ENCODE results near the gene ARHGAP15.

Gene ARHGAP15

GRCh38 chr2:143577489-143577888 is 448.3 kb downstream of the ARHGAP15 start:
- H4K12ac ChIP-seq (ENCODE audit: low read depth, low read length) = no peak overlapping the region
- H3K36me3 ChIP-seq (ENCODE audit: control insufficient read depth in 1 of 2, insufficient read depth in 2 of 2, low read length in 2 of 2) = no peaks in the 10 kb centered on the region
- no peak overlapping the region for H3K9ac ChIP-seq (ENCODE audit: low read length)
- H3K27ac ChIP-seq (ENCODE audit: low read depth, low read length) = no peak overlapping the region
- no peak overlapping the region for H2AK5ac ChIP-seq (ENCODE audit: low read length)
- no peak overlapping the region for H4K91ac ChIP-seq (ENCODE audit: low read depth, low read length)
- H2AFZ ChIP-seq (ENCODE audit: insufficient read depth, low read length, poor library complexity) = no peak overlapping the region
- H2BK12ac ChIP-seq (ENCODE audit: low read length) = no peak overlapping the region
- H3K23ac ChIP-seq (ENCODE audit: low read length) = no peak overlapping the region
- H3K9me3 ChIP-seq (ENCODE audit: insufficient read depth, low read depth, low read length) = no peaks in the 10 kb centered on the region
- no peaks in the 10 kb centered on the region for H3K79me2 ChIP-seq (ENCODE audit: control insufficient read depth, insufficient read depth, low read length, poor library complexity)
- H3K18ac ChIP-seq (ENCODE audit: low read length) = no peak overlapping the region
- no peak overlapping the region for H3K4me2 ChIP-seq (ENCODE audit: low read length)
- no peak for DNase-seq
- no peak overlapping the region for H3K4me3 ChIP-seq (ENCODE audit: low read depth, low read length)
- H2BK5ac ChIP-seq (ENCODE audit: low read depth, low read length, poor library complexity) = no peak overlapping the region
- H3K4me1 ChIP-seq (ENCODE audit: control insufficient read depth in 1 of 2, insufficient read depth in 2 of 2, low read length in 2 of 2) = no peaks in the 10 kb centered on the region
- no peak overlapping the region for H4K8ac ChIP-seq (ENCODE audit: low read depth, low read length)
- H3K4ac ChIP-seq (ENCODE audit: low read depth, low read length) = no peak overlapping the region
- H3K79me1 ChIP-seq (ENCODE audit: low read length) = no peaks in the 10 kb centered on the region
- no CpG with 5 or more reads among the region's 2 CpGs for WGBS (ENCODE audit: extremely low coverage, insufficient coverage, insufficient read length)
- H3K14ac ChIP-seq (ENCODE audit: low read length) = no peak overlapping the region
- H3K27me3 ChIP-seq (ENCODE audit: insufficient read depth, low read length) = no peaks in the 10 kb centered on the region
- H2BK120ac ChIP-seq (ENCODE audit: insufficient read depth, low read length, poor library complexity) = no peak overlapping the region

GRCh38 chr2:143579456-143579855 is 450.2 kb downstream of the ARHGAP15 start:
- Histone ChIP-seq H3K9me3 (ENCODE audit: insufficient read depth, low read depth, low read length) (no peaks in the 10 kb centered on the region), H3K79me2 (ENCODE audit: control insufficient read depth, insufficient read depth, low read length, poor library complexity) (no peaks in the 10 kb centered on the region), H3K4me1 (ENCODE audit: control insufficient read depth in 1 of 2, insufficient read depth in 2 of 2, low read length in 2 of 2) (no peaks in the 10 kb centered on the region), H3K4ac (ENCODE audit: low read depth, low read length) (no peak overlapping the region), H3K18ac (ENCODE audit: low read length) (no peak overlapping the region), H3K14ac (ENCODE audit: low read length) (no peak overlapping the region), H2BK5ac (ENCODE audit: low read depth, low read length, poor library complexity) (no peak overlapping the region), H3K4me2 (ENCODE audit: low read length) (no peak overlapping the region), H4K12ac (ENCODE audit: low read depth, low read length) (no peak overlapping the region), H2BK120ac (ENCODE audit: insufficient read depth, low read length, poor library complexity) (no peak overlapping the region), H4K91ac (ENCODE audit: low read depth, low read length) (no peak overlapping the region), H3K27ac (ENCODE audit: low read depth, low read length) (no peak overlapping the region), H3K23ac (ENCODE audit: low read length) (no peak overlapping the region), H4K8ac (ENCODE audit: low read depth, low read length) (no peak overlapping the region), H2AK5ac (ENCODE audit: low read length) (no peak overlapping the region), H2AFZ (ENCODE audit: insufficient read depth, low read length, poor library complexity) (no peak overlapping the region), H3K27me3 (ENCODE audit: insufficient read depth, low read length) (no peaks in the 10 kb centered on the region), H2BK12ac (ENCODE audit: low read length) (no peak overlapping the region), H3K9ac (ENCODE audit: low read length) (no peak overlapping the region), H3K36me3 (ENCODE audit: control insufficient read depth in 1 of 2, insufficient read depth in 2 of 2, low read length in 2 of 2) (no peaks in the 10 kb centered on the region), H3K79me1 (ENCODE audit: low read length) (no peaks in the 10 kb centered on the region), H3K4me3 (ENCODE audit: low read depth, low read length) (no peak overlapping the region)
- no CpG with 5 or more reads among the region's 4 CpGs for WGBS (ENCODE audit: extremely low coverage, insufficient coverage, insufficient read length)
- no peak for DNase-seq

GRCh38 chr2:143581134-143581533 is 451.9 kb downstream of the ARHGAP15 start:
- H3K79me1 ChIP-seq (ENCODE audit: low read length) = no peaks in the 10 kb centered on the region
- H3K18ac ChIP-seq (ENCODE audit: low read length) = no peak overlapping the region
- H3K27ac ChIP-seq (ENCODE audit: low read depth, low read length) = no peak overlapping the region
- no peaks in the 10 kb centered on the region for H3K36me3 ChIP-seq (ENCODE audit: control insufficient read depth in 1 of 2, insufficient read depth in 2 of 2, low read length in 2 of 2)
- no peak overlapping the region for H3K23ac ChIP-seq (ENCODE audit: low read length)
- no peak overlapping the region for H3K14ac ChIP-seq (ENCODE audit: low read length)
- H2AK5ac ChIP-seq (ENCODE audit: low read length) = no peak overlapping the region
- H3K4me2 ChIP-seq (ENCODE audit: low read length) = no peak overlapping the region
- no peak overlapping the region for H2BK12ac ChIP-seq (ENCODE audit: low read length)
- DNase-seq = no peak
- H3K9me3 ChIP-seq (ENCODE audit: insufficient read depth, low read depth, low read length) = no peaks in the 10 kb centered on the region
- no peak overlapping the region for H2BK5ac ChIP-seq (ENCODE audit: low read depth, low read length, poor library complexity)
- H3K4me1 ChIP-seq (ENCODE audit: control insufficient read depth in 1 of 2, insufficient read depth in 2 of 2, low read length in 2 of 2) = no peaks in the 10 kb centered on the region
- no peak overlapping the region for H4K91ac ChIP-seq (ENCODE audit: low read depth, low read length)
- H2AFZ ChIP-seq (ENCODE audit: insufficient read depth, low read length, poor library complexity) = no peak overlapping the region
- no peak overlapping the region for H4K12ac ChIP-seq (ENCODE audit: low read depth, low read length)
- H3K79me2 ChIP-seq (ENCODE audit: control insufficient read depth, insufficient read depth, low read length, poor library complexity) = no peaks in the 10 kb centered on the region
- no peak overlapping the region for H4K8ac ChIP-seq (ENCODE audit: low read depth, low read length)
- H3K9ac ChIP-seq (ENCODE audit: low read length) = no peak overlapping the region
- H3K4me3 ChIP-seq (ENCODE audit: low read depth, low read length) = no peak overlapping the region
- H3K4ac ChIP-seq (ENCODE audit: low read depth, low read length) = no peak overlapping the region
- no peaks in the 10 kb centered on the region for H3K27me3 ChIP-seq (ENCODE audit: insufficient read depth, low read length)
- no peak overlapping the region for H2BK120ac ChIP-seq (ENCODE audit: insufficient read depth, low read length, poor library complexity)
- WGBS (ENCODE audit: extremely low coverage, insufficient coverage, insufficient read length) = no CpG with 5 or more reads among the region's 2 CpGs

- H2AFZ ChIP-seq (ENCODE audit: insufficient read depth, low read length, poor library complexity) = no peak overlapping the region
- no peak overlapping the region for H4K8ac ChIP-seq (ENCODE audit: low read depth, low read length)
- no peak overlapping the region for H2BK5ac ChIP-seq (ENCODE audit: low read depth, low read length, poor library complexity)
- H3K9me3 ChIP-seq (ENCODE audit: insufficient read depth, low read depth, low read length) = no peaks in the 10 kb centered on the region
- no peak for DNase-seq
- no peaks in the 10 kb centered on the region for H3K4me1 ChIP-seq (ENCODE audit: control insufficient read depth in 1 of 2, insufficient read depth in 2 of 2, low read length in 2 of 2)
- no peak overlapping the region for H3K4me3 ChIP-seq (ENCODE audit: low read depth, low read length)
- H3K27ac ChIP-seq (ENCODE audit: low read depth, low read length) = no peak overlapping the region
- no peak overlapping the region for H3K14ac ChIP-seq (ENCODE audit: low read length)
- no peaks in the 10 kb centered on the region for H3K79me1 ChIP-seq (ENCODE audit: low read length)
- no peak overlapping the region for H2BK12ac ChIP-seq (ENCODE audit: low read length)
- H3K27me3 ChIP-seq (ENCODE audit: insufficient read depth, low read length) = no peaks in the 10 kb centered on the region
- H3K23ac ChIP-seq (ENCODE audit: low read length) = no peak overlapping the region
- H3K4me2 ChIP-seq (ENCODE audit: low read length) = no peak overlapping the region
- H4K12ac ChIP-seq (ENCODE audit: low read depth, low read length) = no peak overlapping the region
- H3K9ac ChIP-seq (ENCODE audit: low read length) = no peak overlapping the region
- H4K91ac ChIP-seq (ENCODE audit: low read depth, low read length) = no peak overlapping the region
- no peak overlapping the region for H2BK120ac ChIP-seq (ENCODE audit: insufficient read depth, low read length, poor library complexity)
- H3K36me3 ChIP-seq (ENCODE audit: control insufficient read depth in 1 of 2, insufficient read depth in 2 of 2, low read length in 2 of 2) = no peaks in the 10 kb centered on the region
- no peak overlapping the region for H3K18ac ChIP-seq (ENCODE audit: low read length)
- no peak overlapping the region for H3K4ac ChIP-seq (ENCODE audit: low read depth, low read length)
- no peaks in the 10 kb centered on the region for H3K79me2 ChIP-seq (ENCODE audit: control insufficient read depth, insufficient read depth, low read length, poor library complexity)
- WGBS (ENCODE audit: extremely low coverage, insufficient coverage, insufficient read length) = no CpG with 5 or more reads among the region's 5 CpGs
- H2AK5ac ChIP-seq (ENCODE audit: low read length) = no peak overlapping the region
These were observed 453.0 kb downstream of the ARHGAP15 start for GRCh38 chr2:143582046-143582747.

Measured in trophoblast cell (in vitro differentiated cells and primary cell).